Fibroblast of skin of left biceps (primary cell): ENCODE data around the gene SPOCK2.

Experiments
- DNase-seq, 2 experiments: peaks; one replicate each; pipeline ENCODE4 v3.0.0-alpha.2; 2013; ENCODE audit warnings: low read depth in 2 of 2

Gene SPOCK2

GRCh38 chr10:72058347-72058898, 29.9 kb downstream of the SPOCK2 start:
- no peak for DNase-seq

- no peak for DNase-seq
These were observed 31.2 kb downstream of the SPOCK2 start for GRCh38 chr10:72056932-72057751.

- no peak for DNase-seq
These were observed 32.2 kb downstream of the SPOCK2 start for GRCh38 chr10:72056113-72056512.

- no peak for DNase-seq
These were observed 34.7 kb downstream of the SPOCK2 start for GRCh38 chr10:72053690-72054089.

GRCh38 chr10:72050873-72051272, 37.5 kb downstream of the SPOCK2 start:
- no peak for DNase-seq

- no peak for DNase-seq
These were observed 38.2 kb downstream of the SPOCK2 start for GRCh38 chr10:72049969-72050781.

GRCh38 chr10:72049472-72049871, 38.9 kb downstream of the SPOCK2 start:
- DNase-seq = no peak

- peak; percentile 74 to 77 for DNase-seq
These were observed 39.8 kb downstream of the SPOCK2 start for GRCh38 chr10:72048450-72049124.

- no peak for DNase-seq
These were observed 42.8 kb downstream of the SPOCK2 start for GRCh38 chr10:72045586-72045985.

GRCh38 chr10:72044417-72045041, 43.8 kb downstream of the SPOCK2 start:
- DNase-seq = no peak

GRCh38 chr10:72043016-72043834, 45.1 kb downstream of the SPOCK2 start:
- DNase-seq = no peak

GRCh38 chr10:72041491-72041890, 46.9 kb downstream of the SPOCK2 start:
- DNase-seq = no peak

GRCh38 chr10:72039377-72039776, 49.0 kb downstream of the SPOCK2 start:
- no peak for DNase-seq

GRCh38 chr10:72038458-72039001, 49.8 kb downstream of the SPOCK2 start:
- DNase-seq = no peak

GRCh38 chr10:72037811-72038210, 50.5 kb downstream of the SPOCK2 start:
- no peak for DNase-seq

- DNase-seq = no peak
These were observed 51.1 kb downstream of the SPOCK2 start for GRCh38 chr10:72037266-72037665.

- DNase-seq = no peak
These were observed 53.0 kb downstream of the SPOCK2 start for GRCh38 chr10:72035252-72035887.

- no peak for DNase-seq
These were observed 53.6 kb downstream of the SPOCK2 start for GRCh38 chr10:72034761-72035160.

GRCh38 chr10:72034040-72034499, 54.3 kb downstream of the SPOCK2 start:
- DNase-seq = no peak
